OCI-LY7 (cell line): ENCODE measurements around the gene INPP5A.

ENCODE experiments used
- CTCF ChIP-seq: fragments of 200-600 bp; sonication (generic); conservative IDR thresholded peaks from 2 replicates; pipeline ENCODE4 v1.5.1; 2014; ENCODE audit warnings: mild to moderate bottlenecking, antibody characterized with exemption, low read length, moderate library complexity, mixed read lengths
- EZH2phosphoT487 ChIP-seq: fragments of 200-600 bp; sonication (generic); IDR thresholded peaks from 2 replicates; pipeline ENCODE4 v1.6.1; 2018; ENCODE audit warnings: low read depth, borderline replicate concordance, mild to moderate bottlenecking, mixed run types, antibody characterized with exemption, low read length, moderate library complexity, mixed read lengths

- TF ChIP-seq CTCF (no peak), EZH2phosphoT487 (no peak)
Observed at GRCh38 chr10:132662186-132662920, 124.8 kb downstream of the INPP5A start.
